GM12878 (cell line): ENCODE data around the gene CLCN7. TPM values are rescaled to one million over a fixed set of nuclear protein-coding genes. Genes with fewer than 3 reads are reported as not detected.
A peak's percentile ranks its signal among the peaks of the same experiment; 100 is the strongest.

Experiments
- ATF7 ChIP-seq: fragments of 450-650 bp; IDR thresholded peaks from 2 replicates; pipeline ENCODE4 v1.6.1; 2016; ENCODE audit warnings: low read depth, mild to moderate bottlenecking
- CEBPB ChIP-seq, 2 experiments: fragments of 150-350 bp in 1 of 2; IDR thresholded peaks; 2 replicates each; pipeline ENCODE4 v1.6.1; 2012 to 2014; ENCODE audit warnings: low read depth in 2 of 2, low read length in 2 of 2, borderline replicate concordance in 1 of 2, inconsistent platforms in 1 of 2
- CHD4 ChIP-seq: fragments of 200-600 bp; sonication (generic); IDR thresholded peaks from 2 replicates; pipeline ENCODE4 v1.6.1; 2016; ENCODE audit warnings: mild to moderate bottlenecking
- EP300 ChIP-seq, 2 experiments: fragments of 150-350 bp in 1 of 2; IDR thresholded peaks; 2 replicates each; pipeline ENCODE4 v1.6.1; 2011 to 2012; ENCODE audit warnings: low read depth in 2 of 2, low read length in 2 of 2, borderline replicate concordance in 1 of 2, improper control_type of control experiment in 1 of 2, inconsistent platforms in 1 of 2; ENCODE audit not compliant: control insufficient read depth in 1 of 2
- HDGF ChIP-seq: fragments of 450-650 bp; IDR thresholded peaks from 2 replicates; pipeline ENCODE4 v1.6.1; 2016; ENCODE audit warnings: antibody characterized with exemption
- LARP7 ChIP-seq: fragments of 450-650 bp; IDR thresholded peaks from 2 replicates; pipeline ENCODE4 v1.6.1; 2017; ENCODE audit warnings: mild to moderate bottlenecking
- PML ChIP-seq: IDR thresholded peaks from 2 replicates; pipeline ENCODE4 v1.6.1; 2012; ENCODE audit warnings: low read length, inconsistent platforms
- SMAD1 ChIP-seq: fragments of 450-650 bp; IDR thresholded peaks from 2 replicates; pipeline ENCODE4 v1.6.1; 2018; ENCODE audit warnings: mild to moderate bottlenecking, low read depth; ENCODE audit not compliant: partially characterized antibody
- SMARCA5 ChIP-seq: fragments of 450-650 bp; IDR thresholded peaks from 2 replicates; pipeline ENCODE4 v1.6.1; 2017; ENCODE audit warnings: mild to moderate bottlenecking
- SMC3 ChIP-seq: IDR thresholded peaks from 2 replicates; pipeline ENCODE4 v1.6.1; 2011; ENCODE audit warnings: low read length, improper control_type of control experiment, borderline replicate concordance
- STAT3 ChIP-seq: IDR thresholded peaks from 2 replicates; pipeline ENCODE4 v1.6.1; 2011; ENCODE audit warnings: low read depth, low read length, improper control_type of control experiment
- TARDBP ChIP-seq: IDR thresholded peaks from 2 replicates; pipeline ENCODE4 v1.6.1; 2016; ENCODE audit warnings: borderline replicate concordance
- YY1 ChIP-seq: IDR thresholded peaks from 2 replicates; pipeline ENCODE4 v1.6.1; 2011; ENCODE audit warnings: low read depth, mild to moderate bottlenecking, low read length
- polyA plus RNA-seq, 11 experiments: library from polyadenylated mRNA; depleted of rRNA in 4 of 11; unstranded in 6 of 11; stranded (reverse) in 5 of 11; fragments of >200 nt; fragmentation: Nextera tagmentation in 4 of 11; fragmentation: Illumina TruSeq in 1 of 11; extraction: Ambion mirVana in 4 of 11; extraction: Trizol in 1 of 11; gene quantifications; 1 replicate in 1 of 11; 2 replicates in 10 of 11; pipeline versions ENCODE4 v1.2.1 to v1.2.3, GENCODE V29; 2011 to 2016; ENCODE audit warnings: inconsistent platforms in 2 of 11, missing spikeins in 2 of 11, low read depth in 1 of 11
- total RNA-seq, 4 experiments: library from RNA; depleted of rRNA in 3 of 4; stranded (reverse); fragments of >200 nt in 3 of 4; fragmentation: Illumina TruSeq in 1 of 4; extraction: Trizol in 1 of 4; gene quantifications; 2 replicates each; pipeline versions ENCODE4 v1.2.1 to v1.2.3, GENCODE V29; 2013 to 2021
- TF ChIP-seq, protein P1 (sequence below): fragments of 450-650 bp; formaldehyde crosslinking; IDR thresholded peaks from 2 replicates; pipeline ENCODE4 v1.4.0; 2020; ENCODE audit warnings: mild to moderate bottlenecking, moderate library complexity
- TF ChIP-seq, protein P2 (sequence below): IDR thresholded peaks from 2 replicates; pipeline ENCODE4 v1.6.1; 2012; ENCODE audit warnings: mild to moderate bottlenecking, low read depth, low read length
- TF ChIP-seq, protein P3 (sequence below): fragments of 450-650 bp; IDR thresholded peaks from 2 replicates; pipeline ENCODE4 v1.6.1; 2016; ENCODE audit warnings: mild to moderate bottlenecking, moderate library complexity, borderline replicate concordance
- TF ChIP-seq, protein P4 (sequence below): IDR thresholded peaks from 2 replicates; pipeline ENCODE4 v1.6.1; 2011; ENCODE audit warnings: low read depth, low read length, improper control_type of control experiment, borderline replicate concordance

Gene CLCN7
- total and polyA plus RNA-seq, 10 of the 15 experiments (the other 5 are each of a cell fraction or from before 2014, with no cell fraction given): 0.04 to 62.5 (median 19.9) TPM

DNA sequence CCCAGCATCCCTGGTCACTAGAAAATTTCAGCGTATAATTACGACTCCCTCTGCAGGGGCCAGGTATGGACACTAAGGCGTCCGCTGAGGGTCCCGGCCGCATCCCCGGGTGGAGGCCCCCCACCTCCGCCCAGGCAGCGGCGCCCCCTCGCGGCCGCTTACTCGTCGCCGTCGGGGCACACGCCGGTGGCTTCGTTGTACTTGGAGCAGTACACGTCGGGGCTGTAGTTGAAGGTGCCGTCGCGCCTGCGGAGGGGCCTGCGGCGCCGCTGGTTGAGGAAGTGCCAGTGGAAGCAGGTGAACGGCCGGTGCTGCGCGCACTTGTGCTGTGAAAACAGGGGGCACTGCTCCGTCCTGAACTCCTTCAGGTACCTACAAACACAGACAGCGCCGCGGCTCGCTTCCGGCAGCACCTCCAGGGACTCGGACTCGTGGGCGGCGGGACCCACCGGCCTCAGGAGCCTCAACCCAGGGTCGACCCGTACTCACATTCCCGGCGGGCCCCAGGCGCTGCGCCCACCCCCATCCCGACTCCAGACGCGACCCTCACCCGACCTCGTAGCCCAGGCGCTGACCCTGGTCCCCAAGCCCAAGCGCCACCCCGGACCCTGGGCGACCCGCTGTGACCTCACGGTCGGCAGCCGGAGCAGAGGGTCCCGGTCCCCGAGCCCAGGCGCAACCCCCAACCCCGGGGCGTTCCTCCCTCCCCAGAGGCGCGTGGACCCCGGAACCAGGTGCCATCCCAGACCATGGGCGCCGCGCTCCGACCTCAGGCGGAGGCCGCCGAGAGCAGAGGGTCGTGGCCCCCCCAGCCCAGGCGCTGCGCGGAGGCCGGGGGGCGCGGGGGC lies 60.9 kb downstream of the CLCN7 start (continued):
- TF ChIP-seq CEBPB (IDR thresholded peaks at IDR 0.05; ENCODE audit: borderline replicate concordance in 1 of 2, low read depth in 2 of 2, low read length in 2 of 2) (no peak), ATF7 (no peak), HDGF (0 out of 2 replicates have a peak, but pooled peaks have one; percentile 25), TARDBP (no peak), CHD4 (no peak), SMAD1 (no peak), YY1 (0 out of 2 replicates have a peak, but pooled peaks have one; percentile 35), EP300 (IDR thresholded peaks at IDR 0.05; ENCODE audit: borderline replicate concordance in 1 of 2, control insufficient read depth in 1 of 2, low read depth in 2 of 2, low read length in 2 of 2) (no peak), LARP7 (peak; percentile 16), SMC3 (peak; percentile 32; the same call in 1 of the 2 replicates), STAT3 (no peak), SMARCA5 (peak; percentile 93), PML (no peak)
- TF ChIP-seq, protein P1, sequence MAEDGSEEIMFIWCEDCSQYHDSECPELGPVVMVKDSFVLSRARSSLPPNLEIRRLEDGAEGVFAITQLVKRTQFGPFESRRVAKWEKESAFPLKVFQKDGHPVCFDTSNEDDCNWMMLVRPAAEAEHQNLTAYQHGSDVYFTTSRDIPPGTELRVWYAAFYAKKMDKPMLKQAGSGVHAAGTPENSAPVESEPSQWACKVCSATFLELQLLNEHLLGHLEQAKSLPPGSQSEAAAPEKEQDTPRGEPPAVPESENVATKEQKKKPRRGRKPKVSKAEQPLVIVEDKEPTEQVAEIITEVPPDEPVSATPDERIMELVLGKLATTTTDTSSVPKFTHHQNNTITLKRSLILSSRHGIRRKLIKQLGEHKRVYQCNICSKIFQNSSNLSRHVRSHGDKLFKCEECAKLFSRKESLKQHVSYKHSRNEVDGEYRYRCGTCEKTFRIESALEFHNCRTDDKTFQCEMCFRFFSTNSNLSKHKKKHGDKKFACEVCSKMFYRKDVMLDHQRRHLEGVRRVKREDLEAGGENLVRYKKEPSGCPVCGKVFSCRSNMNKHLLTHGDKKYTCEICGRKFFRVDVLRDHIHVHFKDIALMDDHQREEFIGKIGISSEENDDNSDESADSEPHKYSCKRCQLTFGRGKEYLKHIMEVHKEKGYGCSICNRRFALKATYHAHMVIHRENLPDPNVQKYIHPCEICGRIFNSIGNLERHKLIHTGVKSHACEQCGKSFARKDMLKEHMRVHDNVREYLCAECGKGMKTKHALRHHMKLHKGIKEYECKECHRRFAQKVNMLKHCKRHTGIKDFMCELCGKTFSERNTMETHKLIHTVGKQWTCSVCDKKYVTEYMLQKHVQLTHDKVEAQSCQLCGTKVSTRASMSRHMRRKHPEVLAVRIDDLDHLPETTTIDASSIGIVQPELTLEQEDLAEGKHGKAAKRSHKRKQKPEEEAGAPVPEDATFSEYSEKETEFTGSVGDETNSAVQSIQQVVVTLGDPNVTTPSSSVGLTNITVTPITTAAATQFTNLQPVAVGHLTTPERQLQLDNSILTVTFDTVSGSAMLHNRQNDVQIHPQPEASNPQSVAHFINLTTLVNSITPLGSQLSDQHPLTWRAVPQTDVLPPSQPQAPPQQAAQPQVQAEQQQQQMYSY (CRISPR knock-in tag): no peak
- TF ChIP-seq, protein P2, sequence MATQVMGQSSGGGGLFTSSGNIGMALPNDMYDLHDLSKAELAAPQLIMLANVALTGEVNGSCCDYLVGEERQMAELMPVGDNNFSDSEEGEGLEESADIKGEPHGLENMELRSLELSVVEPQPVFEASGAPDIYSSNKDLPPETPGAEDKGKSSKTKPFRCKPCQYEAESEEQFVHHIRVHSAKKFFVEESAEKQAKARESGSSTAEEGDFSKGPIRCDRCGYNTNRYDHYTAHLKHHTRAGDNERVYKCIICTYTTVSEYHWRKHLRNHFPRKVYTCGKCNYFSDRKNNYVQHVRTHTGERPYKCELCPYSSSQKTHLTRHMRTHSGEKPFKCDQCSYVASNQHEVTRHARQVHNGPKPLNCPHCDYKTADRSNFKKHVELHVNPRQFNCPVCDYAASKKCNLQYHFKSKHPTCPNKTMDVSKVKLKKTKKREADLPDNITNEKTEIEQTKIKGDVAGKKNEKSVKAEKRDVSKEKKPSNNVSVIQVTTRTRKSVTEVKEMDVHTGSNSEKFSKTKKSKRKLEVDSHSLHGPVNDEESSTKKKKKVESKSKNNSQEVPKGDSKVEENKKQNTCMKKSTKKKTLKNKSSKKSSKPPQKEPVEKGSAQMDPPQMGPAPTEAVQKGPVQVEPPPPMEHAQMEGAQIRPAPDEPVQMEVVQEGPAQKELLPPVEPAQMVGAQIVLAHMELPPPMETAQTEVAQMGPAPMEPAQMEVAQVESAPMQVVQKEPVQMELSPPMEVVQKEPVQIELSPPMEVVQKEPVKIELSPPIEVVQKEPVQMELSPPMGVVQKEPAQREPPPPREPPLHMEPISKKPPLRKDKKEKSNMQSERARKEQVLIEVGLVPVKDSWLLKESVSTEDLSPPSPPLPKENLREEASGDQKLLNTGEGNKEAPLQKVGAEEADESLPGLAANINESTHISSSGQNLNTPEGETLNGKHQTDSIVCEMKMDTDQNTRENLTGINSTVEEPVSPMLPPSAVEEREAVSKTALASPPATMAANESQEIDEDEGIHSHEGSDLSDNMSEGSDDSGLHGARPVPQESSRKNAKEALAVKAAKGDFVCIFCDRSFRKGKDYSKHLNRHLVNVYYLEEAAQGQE: no peak
- TF ChIP-seq, protein P3, sequence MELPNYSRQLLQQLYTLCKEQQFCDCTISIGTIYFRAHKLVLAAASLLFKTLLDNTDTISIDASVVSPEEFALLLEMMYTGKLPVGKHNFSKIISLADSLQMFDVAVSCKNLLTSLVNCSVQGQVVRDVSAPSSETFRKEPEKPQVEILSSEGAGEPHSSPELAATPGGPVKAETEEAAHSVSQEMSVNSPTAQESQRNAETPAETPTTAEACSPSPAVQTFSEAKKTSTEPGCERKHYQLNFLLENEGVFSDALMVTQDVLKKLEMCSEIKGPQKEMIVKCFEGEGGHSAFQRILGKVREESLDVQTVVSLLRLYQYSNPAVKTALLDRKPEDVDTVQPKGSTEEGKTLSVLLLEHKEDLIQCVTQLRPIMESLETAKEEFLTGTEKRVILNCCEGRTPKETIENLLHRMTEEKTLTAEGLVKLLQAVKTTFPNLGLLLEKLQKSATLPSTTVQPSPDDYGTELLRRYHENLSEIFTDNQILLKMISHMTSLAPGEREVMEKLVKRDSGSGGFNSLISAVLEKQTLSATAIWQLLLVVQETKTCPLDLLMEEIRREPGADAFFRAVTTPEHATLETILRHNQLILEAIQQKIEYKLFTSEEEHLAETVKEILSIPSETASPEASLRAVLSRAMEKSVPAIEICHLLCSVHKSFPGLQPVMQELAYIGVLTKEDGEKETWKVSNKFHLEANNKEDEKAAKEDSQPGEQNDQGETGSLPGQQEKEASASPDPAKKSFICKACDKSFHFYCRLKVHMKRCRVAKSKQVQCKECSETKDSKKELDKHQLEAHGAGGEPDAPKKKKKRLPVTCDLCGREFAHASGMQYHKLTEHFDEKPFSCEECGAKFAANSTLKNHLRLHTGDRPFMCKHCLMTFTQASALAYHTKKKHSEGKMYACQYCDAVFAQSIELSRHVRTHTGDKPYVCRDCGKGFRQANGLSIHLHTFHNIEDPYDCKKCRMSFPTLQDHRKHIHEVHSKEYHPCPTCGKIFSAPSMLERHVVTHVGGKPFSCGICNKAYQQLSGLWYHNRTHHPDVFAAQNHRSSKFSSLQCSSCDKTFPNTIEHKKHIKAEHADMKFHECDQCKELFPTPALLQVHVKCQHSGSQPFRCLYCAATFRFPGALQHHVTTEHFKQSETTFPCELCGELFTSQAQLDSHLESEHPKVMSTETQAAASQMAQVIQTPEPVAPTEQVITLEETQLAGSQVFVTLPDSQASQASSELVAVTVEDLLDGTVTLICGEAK: no peak
- TF ChIP-seq, protein P4, sequence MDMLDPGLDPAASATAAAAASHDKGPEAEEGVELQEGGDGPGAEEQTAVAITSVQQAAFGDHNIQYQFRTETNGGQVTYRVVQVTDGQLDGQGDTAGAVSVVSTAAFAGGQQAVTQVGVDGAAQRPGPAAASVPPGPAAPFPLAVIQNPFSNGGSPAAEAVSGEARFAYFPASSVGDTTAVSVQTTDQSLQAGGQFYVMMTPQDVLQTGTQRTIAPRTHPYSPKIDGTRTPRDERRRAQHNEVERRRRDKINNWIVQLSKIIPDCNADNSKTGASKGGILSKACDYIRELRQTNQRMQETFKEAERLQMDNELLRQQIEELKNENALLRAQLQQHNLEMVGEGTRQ: no peak
